Ishikawa (cell line): ENCODE measurements around the gene TMEM38A.

Source experiments
- CEBPB ChIP-seq: IDR thresholded peaks from 2 replicates; pipeline ENCODE4 v1.6.1; 2012
- EGR1 ChIP-seq: IDR thresholded peaks from 2 replicates; pipeline ENCODE4 v1.6.1; 2012
- FOXM1 ChIP-seq: IDR thresholded peaks from 2 replicates; pipeline ENCODE4 v1.6.1; 2012; ENCODE audit warnings: low read depth, borderline replicate concordance
- USF1 ChIP-seq: IDR thresholded peaks from 2 replicates; pipeline ENCODE4 v1.6.1; 2012

DNA sequence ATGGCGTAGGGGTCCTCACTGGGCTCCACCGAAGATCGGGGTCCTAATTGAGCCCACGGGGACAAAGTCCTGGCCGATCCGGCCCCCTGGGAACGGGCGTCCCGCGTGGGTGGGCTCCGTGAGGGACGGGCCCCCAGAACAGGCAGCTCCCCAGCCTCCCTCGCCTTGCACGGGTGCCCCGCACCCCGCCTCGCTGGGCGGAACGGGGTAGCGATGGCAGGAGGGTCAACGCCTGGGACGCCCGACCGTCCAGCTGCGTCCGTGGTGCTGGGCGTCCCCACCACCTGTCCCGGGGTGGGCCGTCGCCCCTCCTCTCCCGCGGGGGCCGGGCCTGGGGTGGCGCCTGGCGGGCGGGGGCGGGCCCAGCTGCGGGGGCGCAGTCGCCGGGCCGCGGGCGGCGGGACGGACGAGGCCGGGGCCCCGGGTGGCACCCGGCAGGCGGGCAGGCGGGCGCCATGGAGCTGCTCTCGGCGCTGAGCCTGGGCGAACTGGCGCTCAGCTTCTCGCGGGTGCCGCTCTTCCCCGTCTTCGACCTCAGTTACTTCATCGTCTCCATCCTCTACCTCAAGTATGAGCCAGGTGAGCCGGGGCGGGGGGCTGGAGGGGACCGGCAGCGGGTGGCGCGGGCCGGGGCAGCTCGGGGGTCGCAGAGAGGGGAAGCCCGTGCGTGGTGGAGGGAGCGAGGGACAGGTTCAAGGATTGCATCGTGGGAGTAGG lies at the start of gene TMEM38A:
- TF ChIP-seq FOXM1, result no peak
- no peak for TF ChIP-seq USF1
- TF ChIP-seq EGR1, result peak; percentile 52; the same call in 1 of the 2 replicates
- no peak for TF ChIP-seq CEBPB
